NCI-H226 (cell line): ENCODE measurements around the gene HOXC13.

Source experiments
- DNase-seq: peaks from one replicate; pipeline ENCODE4 v3.0.0-alpha.2; 2015

The HOXC13 gene

GRCh38 chr12:53995378-53996239 is 57.0 kb downstream of the HOXC13 start:
- peak; percentile 79 for DNase-seq
